GM10248 (cell line): ENCODE measurements around the gene ODAD2.

ENCODE experiments used
- CTCF ChIA-PET: fragments of 300-600 bp; sonication (Branson Sonifier 250); formaldehyde crosslinking; extraction: SDS; loops from one replicate; lab custom pipeline; 2021; ENCODE audit warnings: antibody characterized with exemption; lab: Yijun Ruan, JAX
- POLR2A ChIA-PET: fragments of 350-650 bp; sonication (Branson Sonifier 250); formaldehyde crosslinking; extraction: SDS; loops from one replicate; lab custom pipeline; 2020; ENCODE audit warnings: antibody characterized with exemption; lab: Yijun Ruan, JAX
- DNase-seq: peaks from one replicate; pipeline ENCODE4 v3.0.0; 2012; ENCODE audit errors: extremely low spot score
- TF ChIP-seq, protein P1 (sequence below): IDR thresholded peaks from 2 replicates; pipeline ENCODE4 v1.5.1; 2012; ENCODE audit warnings: mild to moderate bottlenecking, low read depth; ENCODE audit errors: extremely low read depth, missing control alignments, control extremely low read depth

Gene ODAD2

DNA sequence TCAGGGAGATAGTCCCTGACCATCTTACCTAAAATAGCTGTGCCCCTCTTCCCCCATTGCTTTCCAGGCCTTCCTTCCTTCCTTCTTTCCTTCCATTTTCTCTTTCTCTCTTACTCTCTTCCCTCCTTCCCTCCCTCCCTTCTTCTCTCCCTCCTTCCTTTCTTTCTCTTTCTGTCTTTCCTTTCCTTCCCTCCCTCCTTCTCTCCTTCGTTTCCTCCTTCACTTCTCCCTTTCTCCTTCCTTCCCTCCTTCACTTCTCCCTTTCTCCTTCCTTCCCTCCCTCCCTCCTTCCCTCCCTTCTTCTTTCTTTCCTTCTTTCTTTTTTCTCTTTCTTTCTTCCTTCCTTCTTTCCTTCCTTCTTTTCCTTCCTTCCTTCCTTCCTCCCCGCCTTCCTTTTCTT lies 228.7 kb downstream of the ODAD2 start:
- TF ChIP-seq, protein P1, sequence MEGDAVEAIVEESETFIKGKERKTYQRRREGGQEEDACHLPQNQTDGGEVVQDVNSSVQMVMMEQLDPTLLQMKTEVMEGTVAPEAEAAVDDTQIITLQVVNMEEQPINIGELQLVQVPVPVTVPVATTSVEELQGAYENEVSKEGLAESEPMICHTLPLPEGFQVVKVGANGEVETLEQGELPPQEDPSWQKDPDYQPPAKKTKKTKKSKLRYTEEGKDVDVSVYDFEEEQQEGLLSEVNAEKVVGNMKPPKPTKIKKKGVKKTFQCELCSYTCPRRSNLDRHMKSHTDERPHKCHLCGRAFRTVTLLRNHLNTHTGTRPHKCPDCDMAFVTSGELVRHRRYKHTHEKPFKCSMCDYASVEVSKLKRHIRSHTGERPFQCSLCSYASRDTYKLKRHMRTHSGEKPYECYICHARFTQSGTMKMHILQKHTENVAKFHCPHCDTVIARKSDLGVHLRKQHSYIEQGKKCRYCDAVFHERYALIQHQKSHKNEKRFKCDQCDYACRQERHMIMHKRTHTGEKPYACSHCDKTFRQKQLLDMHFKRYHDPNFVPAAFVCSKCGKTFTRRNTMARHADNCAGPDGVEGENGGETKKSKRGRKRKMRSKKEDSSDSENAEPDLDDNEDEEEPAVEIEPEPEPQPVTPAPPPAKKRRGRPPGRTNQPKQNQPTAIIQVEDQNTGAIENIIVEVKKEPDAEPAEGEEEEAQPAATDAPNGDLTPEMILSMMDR, result no peak
- ChIA-PET POLR2A (no interaction called here), CTCF (interaction anchor here (0.8 kb wide), 1 partner anchor 782 kb away, joined by 3 read pairs; no protein-coding TSS in a partner anchor)
- no peak for DNase-seq
